ENCODE measurements around the gene NUDC.
"Not testable (repeated sequence)": the region's sequence is repeated elsewhere in the genome, so short reads cannot be mapped to it uniquely, and the experiment has no call there.

Gene NUDC

GRCh38 chr1:26981146-26981846, 59.8 kb downstream of the NUDC start:
- DNase-seq (ENCODE audit: low read depth) = no peak
- no peak for TF ChIP-seq CTCF (IDR thresholded peaks at IDR 0.05; ENCODE audit: low read length, missing control alignments)
- no peak overlapping the region for H3K4me3 ChIP-seq (replicated peaks; ENCODE audit: low read depth, low read length)

DNA sequence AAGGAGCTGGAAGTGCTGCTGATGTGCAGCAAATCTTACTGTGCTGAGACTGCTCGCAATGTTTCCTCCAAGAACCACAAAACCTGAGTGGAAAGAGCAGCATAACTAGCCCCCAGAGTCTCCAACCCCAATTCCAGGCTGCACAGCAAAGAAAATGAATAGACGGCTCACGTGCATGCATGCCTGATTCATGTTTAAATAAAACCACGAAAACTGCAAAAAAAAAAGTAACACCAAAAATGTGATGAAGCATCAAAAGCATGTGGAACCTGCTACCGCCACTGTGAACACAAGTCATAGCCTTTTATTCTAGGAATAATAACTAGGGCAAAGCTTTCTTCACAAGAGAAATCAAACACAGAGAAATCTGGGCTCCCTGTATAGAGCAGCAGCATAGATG, 62.3 kb downstream of the NUDC start:
- no peak overlapping the region for H3K4me3 ChIP-seq (replicated peaks; ENCODE audit: low read depth, low read length)
- no peak for DNase-seq (ENCODE audit: low read depth)
- TF ChIP-seq CTCF (IDR thresholded peaks at IDR 0.05; ENCODE audit: low read length, missing control alignments) = no peak

- no peak overlapping the region for H3K4me3 ChIP-seq (replicated peaks; ENCODE audit: low read depth, low read length)
- TF ChIP-seq CTCF (IDR thresholded peaks at IDR 0.05; ENCODE audit: low read length, missing control alignments) = no peak
- no peak for DNase-seq (ENCODE audit: low read depth)
Observed at GRCh38 chr1:26984291-26984690, 62.7 kb downstream of the NUDC start.

- H3K4me3 ChIP-seq (replicated peaks; ENCODE audit: low read depth, low read length) = no peak overlapping the region
- no peak for DNase-seq (ENCODE audit: low read depth)
- TF ChIP-seq CTCF (IDR thresholded peaks at IDR 0.05; ENCODE audit: low read length, missing control alignments) = no peak
Observed at GRCh38 chr1:26986658-26987057, 65.1 kb downstream of the NUDC start.

- H3K4me3 ChIP-seq (replicated peaks; ENCODE audit: low read depth, low read length); DNase-seq (ENCODE audit: low read depth): not testable (repeated sequence)
Observed at GRCh38 chr1:26989403-26990109, 68.0 kb downstream of the NUDC start.

DNA sequence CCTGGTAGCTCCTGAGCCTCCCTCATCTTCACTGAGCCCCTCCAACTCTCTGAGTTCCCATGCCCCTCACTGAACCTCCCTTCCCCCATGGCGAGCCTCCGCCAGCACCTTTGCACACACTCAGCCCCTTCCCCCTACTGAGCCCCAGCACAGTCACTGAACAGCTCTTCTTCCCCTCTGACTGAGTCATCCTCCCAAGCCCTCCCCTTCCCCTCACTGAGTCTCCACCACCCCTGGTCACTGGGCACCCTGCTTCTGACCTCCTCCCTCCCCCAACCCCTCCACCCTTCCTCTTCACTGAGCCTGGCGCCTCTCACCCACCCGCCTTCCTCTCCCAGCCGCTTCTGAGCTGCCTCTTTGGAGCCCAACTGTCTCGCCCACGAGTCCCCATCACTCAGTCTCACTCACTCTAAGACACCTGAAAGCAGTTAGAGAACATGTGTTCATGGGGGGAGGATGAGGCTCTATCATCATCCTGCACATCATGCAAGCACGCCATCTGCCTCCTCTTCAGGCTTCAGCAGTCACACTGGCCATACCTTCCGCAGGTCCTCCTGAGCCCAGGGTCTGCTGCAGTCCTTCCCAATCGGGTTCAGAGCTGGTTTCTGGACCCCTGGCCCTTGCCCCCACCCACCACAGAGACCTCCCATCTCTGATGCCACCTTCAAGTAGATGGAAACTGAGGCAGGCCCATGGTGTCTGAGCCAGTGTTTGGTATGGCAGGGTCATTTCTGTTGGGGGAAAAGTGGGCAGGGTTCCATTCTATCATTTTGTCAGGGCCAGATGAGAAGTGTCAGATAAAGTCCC, 70.0 kb downstream of the NUDC start:
- H3K4me3 ChIP-seq (replicated peaks; ENCODE audit: low read depth, low read length) = no peak overlapping the region
- TF ChIP-seq CTCF (IDR thresholded peaks at IDR 0.05; ENCODE audit: low read length, missing control alignments) = no peak

More for the DNA sequence above, 70.0 kb downstream of the NUDC start:
- no peak for DNase-seq (ENCODE audit: low read depth)

All from fibroblast of pulmonary artery (primary cell).